Caki2 (cell line): Measurements from ENCODE around the gene NEO1. TPM values are rescaled to one million over a fixed set of nuclear protein-coding genes. Genes with fewer than 3 reads are reported as not detected.
A peak's percentile ranks its signal among the peaks of the same experiment; 100 is the strongest.

ENCODE experiments used
- DNase-seq: peaks from one replicate; pipeline ENCODE4 v3.0.0-alpha.2; 2015; ENCODE audit warnings: low read depth
- in situ Hi-C: cut with HindIII; loops from 2 replicates; pipeline ENCODE4 v1.10.0; 2016; ENCODE audit warnings: low sequenced_read_pairs, low pct_unique_long_range_greater_than_20kb, mixed read lengths
- total RNA-seq: library from RNA; depleted of rRNA; stranded (reverse); fragments of >200 nt; shearing (Covaris generic); gene quantifications from 2 replicates; pipeline ENCODE4 v1.2.3, GENCODE V29; 2014; ENCODE audit warnings: low replicate concordance; rRNA removed

Gene NEO1
- 6.1 and 8.0 TPM in 2 replicates for total RNA-seq

GRCh38 chr15:73051807-73052652, at the start of gene NEO1:
NEO1 (plus strand) TSS chr15:73052463; CDS start chr15:73052676, 213 bp downstream.
- peak; percentile 90 for DNase-seq
- in situ Hi-C loops = no loop called here

- DNase-seq = no peak
Observed at GRCh38 chr15:73004462-73004861, 47.8 kb upstream of the NEO1 start.

GRCh38 chr15:73005032-73005431, 47.2 kb upstream of the NEO1 start:
- DNase-seq = no peak
- in situ Hi-C loops = no loop called here

More at GRCh38 chr15:73004462-73004861, 47.8 kb upstream of the NEO1 start:
- in situ Hi-C loops = no loop called here

GRCh38 chr15:73005446-73005845, 46.8 kb upstream of the NEO1 start:
- DNase-seq = no peak
- in situ Hi-C loops = no loop called here

GRCh38 chr15:73006523-73006922, 45.7 kb upstream of the NEO1 start:
- in situ Hi-C loops = no loop called here
- no peak for DNase-seq

GRCh38 chr15:73009066-73010056, 42.9 kb upstream of the NEO1 start:
- in situ Hi-C loops = no loop called here

GRCh38 chr15:73010154-73011152, 41.8 kb upstream of the NEO1 start:
- in situ Hi-C loops = no loop called here
- no peak for DNase-seq

More at GRCh38 chr15:73009066-73010056, 42.9 kb upstream of the NEO1 start:
- no peak for DNase-seq

GRCh38 chr15:73014904-73015303, 37.4 kb upstream of the NEO1 start:
- no peak for DNase-seq
- in situ Hi-C loops = no loop called here

- no peak for DNase-seq
- in situ Hi-C loops = no loop called here
Observed at GRCh38 chr15:73015493-73015892, 36.8 kb upstream of the NEO1 start.

- in situ Hi-C loops = no loop called here
- no peak for DNase-seq
Observed at GRCh38 chr15:73017987-73018386, 34.3 kb upstream of the NEO1 start.

GRCh38 chr15:73019154-73019553, 33.1 kb upstream of the NEO1 start:
- in situ Hi-C loops = no loop called here
- DNase-seq = no peak

GRCh38 chr15:73019601-73020146, 32.6 kb upstream of the NEO1 start:
- DNase-seq = no peak
- in situ Hi-C loops = no loop called here

GRCh38 chr15:73021139-73021621, 31.1 kb upstream of the NEO1 start:
- in situ Hi-C loops = no loop called here
- DNase-seq = no peak

- DNase-seq = no peak
- in situ Hi-C loops = no loop called here
Observed at GRCh38 chr15:73022161-73022560, 30.1 kb upstream of the NEO1 start.

- in situ Hi-C loops = no loop called here
- no peak for DNase-seq
Observed at GRCh38 chr15:73023071-73023470, 29.2 kb upstream of the NEO1 start.

- in situ Hi-C loops = no loop called here
- no peak for DNase-seq
Observed at GRCh38 chr15:73024168-73024567, 28.1 kb upstream of the NEO1 start.

GRCh38 chr15:73026511-73027054, 25.7 kb upstream of the NEO1 start:
- in situ Hi-C loops = no loop called here
- no peak for DNase-seq
